K562 (cell line): ENCODE data around the gene ERBB4. TPM values are rescaled to one million over a fixed set of nuclear protein-coding genes. Genes with fewer than 3 reads are reported as not detected.

ENCODE experiments used
- ATAC-seq: fragments of 200-7000 bp; cut with Tn5 transposase; 3 replicates; pipeline ENCODE4 v1.9.1; 2020; ENCODE audit warnings: moderate library complexity
- BruUV-seq: library from RNA; stranded (reverse); fragments of 400-500 nt; replicated peaks from 2 replicates; lab custom pipeline; 2021; lab: Mats Ljungman, UMichigan
- CTCF ChIA-PET: fragments of 300-600 bp; formaldehyde crosslinking; extraction: SDS; loops from one replicate; lab custom pipeline; 2021; ENCODE audit warnings: low intra/inter-chr PET ratio; lab: Yijun Ruan, JAX
- POLR2A ChIA-PET: fragments of 300-600, 350-650 bp; sonication (Branson Sonifier 250); formaldehyde crosslinking; extraction: SDS; loops from one replicate; lab custom pipeline; 2021; ENCODE audit warnings: antibody characterized with exemption, inconsistent platforms; lab: Yijun Ruan, JAX
- DNase-seq, 4 experiments: peaks; one replicate each; pipeline versions ENCODE4 v3.0.0 to v3.0.0-alpha.2; 2011 to 2018; ENCODE audit warnings: low spot score in 3 of 4, mixed read lengths in 3 of 4; ENCODE audit errors: extremely low read depth in 1 of 4
- FAIRE-seq: peaks from 2 replicates; lab custom pipeline; 2011; peaks lifted over from hg19 to GRCh38; lab: Jason Lieb, UNC
- H2AFZ ChIP-seq: 2 replicates; pipeline ENCODE4 v1.6.0; 2011; ENCODE audit warnings: low read depth, low read length, control low read depth, inconsistent platforms
- H3K27ac ChIP-seq: fragments of 200-600 bp; 3 replicates; pipeline ENCODE4 v1.8.0; 2011; ENCODE audit warnings: low read depth, mild to moderate bottlenecking, control low read depth, inconsistent platforms, low read length, moderate library complexity, mixed read lengths; ENCODE audit errors: extremely low read depth
- H3K27me3 ChIP-seq, 2 experiments: fragments of 300-600 bp in 1 of 2; 2 replicates in 1 of 2; 3 replicates in 1 of 2; pipeline versions ENCODE4 v1.6.0 to v1.8.0; 2011; ENCODE audit warnings: inconsistent platforms in 2 of 2, low read length in 2 of 2, mild to moderate bottlenecking in 1 of 2, mixed read lengths in 1 of 2, moderate library complexity in 1 of 2; ENCODE audit not compliant: control insufficient read depth in 2 of 2, insufficient read depth in 2 of 2
- H3K36me3 ChIP-seq: fragments of 300-600 bp; 3 replicates; pipeline ENCODE4 v1.8.0; 2011; ENCODE audit warnings: mild to moderate bottlenecking, low read length, inconsistent platforms; ENCODE audit not compliant: control insufficient read depth, insufficient read depth
- H3K4me1 ChIP-seq, 2 experiments: fragments of 200-600 bp in 1 of 2; replicated peaks in 1 of 2; 2 replicates in 1 of 2; 3 replicates in 1 of 2; pipeline versions ENCODE4 v1.5.1 to v1.8.0; 2011; ENCODE audit warnings: inconsistent platforms in 2 of 2, low read length in 2 of 2, mild to moderate bottlenecking in 1 of 2, mixed read lengths in 1 of 2, moderate library complexity in 1 of 2; ENCODE audit not compliant: control insufficient read depth in 2 of 2, insufficient read depth in 2 of 2
- H3K4me2 ChIP-seq: 2 replicates; pipeline ENCODE4 v1.6.1; 2011; ENCODE audit warnings: low read length, control low read depth, inconsistent platforms, mixed read lengths; ENCODE audit not compliant: insufficient read depth
- H3K4me3 ChIP-seq: fragments of 200-600 bp; sonication (generic), shearing (Covaris generic); 2 replicates; pipeline ENCODE4 v1.5.1; 2016; ENCODE audit warnings: control low read depth, inconsistent platforms
- H3K79me2 ChIP-seq: fragments of 200-600 bp; 3 replicates; pipeline ENCODE4 v1.8.0; 2011; ENCODE audit warnings: low read length, inconsistent platforms; ENCODE audit not compliant: control insufficient read depth, insufficient read depth
- H3K9ac ChIP-seq, 2 experiments: 2 replicates each; pipeline versions ENCODE4 v1.6.0 to v1.6.1; 2011; ENCODE audit warnings: low read depth in 2 of 2, low read length in 2 of 2, control low read depth in 1 of 2, inconsistent platforms in 1 of 2, mild to moderate bottlenecking in 1 of 2, mixed read lengths in 1 of 2; ENCODE audit not compliant: insufficient read depth in 1 of 2
- H3K9me1 ChIP-seq: one replicate; pipeline ENCODE4 v1.6.0; 2011; ENCODE audit warnings: inconsistent platforms, mild to moderate bottlenecking, low read length, moderate library complexity; ENCODE audit not compliant: control insufficient read depth, insufficient read depth
- H3K9me3 ChIP-seq: replicated peaks from 2 replicates; pipeline ENCODE4 v1.5.1; 2011; ENCODE audit warnings: low read depth, low read length, inconsistent platforms; ENCODE audit not compliant: control insufficient read depth, insufficient read depth
- H4K20me1 ChIP-seq: replicated peaks from 2 replicates; pipeline ENCODE4 v1.6.1; 2011; ENCODE audit warnings: low read length, inconsistent platforms, mixed read lengths; ENCODE audit not compliant: control insufficient read depth, insufficient read depth
- CEBPB ChIP-seq: fragments of 450-650 bp; IDR thresholded peaks from 2 replicates; pipeline ENCODE4 v1.6.1; 2016; ENCODE audit warnings: missing genetic modification characterization, missing compliant biosample characterization
- LEF1 ChIP-seq: fragments of 450-650 bp; IDR thresholded peaks from 2 replicates; pipeline ENCODE4 v1.6.1; 2016; ENCODE audit warnings: mild to moderate bottlenecking
- MAFF ChIP-seq: IDR thresholded peaks from 2 replicates; pipeline ENCODE4 v1.6.1; 2012; ENCODE audit warnings: low read length, improper control_type of control experiment
- SIRT6 ChIP-seq: IDR thresholded peaks from one replicate; pipeline ENCODE4 v1.6.1; 2012; ENCODE audit warnings: low read depth, mild to moderate bottlenecking, control low read depth, inconsistent platforms, low read length, moderate library complexity
- TARDBP ChIP-seq: fragments of 450-650 bp; IDR thresholded peaks from 2 replicates; pipeline ENCODE4 v1.6.1; 2016
- TFAM ChIP-seq: fragments of 250-450 bp; sonication (Bioruptor Pico); conservative IDR thresholded peaks from 2 replicates; pipeline ENCODE4 v1.5.0; 2021; ENCODE audit warnings: mild to moderate bottlenecking, moderate library complexity
- TOE1 ChIP-seq, 2 experiments: fragments of 450-650 bp in 1 of 2; sonication (generic) in 1 of 2; formaldehyde crosslinking in 1 of 2; IDR thresholded peaks; 2 replicates each; pipeline versions ENCODE4 v1.7.1 to v1.8.0; 2016 to 2022; ENCODE audit warnings: borderline replicate concordance in 2 of 2, mild to moderate bottlenecking in 2 of 2, antibody characterized with exemption in 1 of 2, inconsistent platforms in 1 of 2, low read depth in 1 of 2, missing genetic modification reagents in 1 of 2, moderate library complexity in 1 of 2
- WGBS: fragments of 100-300 bp; shearing (Covaris generic); methylation state at CpG from one replicate; pipeline ENCODE4 v1.1.6; 2016; ENCODE audit warnings: low coverage, mixed read lengths; ENCODE audit not compliant: insufficient coverage; ENCODE audit errors: missing lambda C conversion rate; 5-methylcytosine and 5-hydroxymethylcytosine counted together
- in situ Hi-C: fragments of 300-500 bp; cut with MboI; formaldehyde crosslinking; loops from 4 replicates; pipeline ENCODE4 v1.15.0; 2018; ENCODE audit warnings: inconsistent platforms, mixed read lengths
- intact Hi-C: fragments of 100-400 bp; cut with micrococcal nuclease; formaldehyde crosslinking; loops from 2 replicates; pipeline ENCODE4 v1.14.2; 2022
- polyA plus RNA-seq, 8 experiments: library from polyadenylated mRNA; depleted of rRNA in 4 of 8; stranded (reverse) in 5 of 8; unstranded in 3 of 8; fragments of >200 nt; fragmentation: Nextera tagmentation in 2 of 8; fragmentation: Illumina TruSeq in 1 of 8; extraction: Ambion mirVana in 2 of 8; extraction: Trizol in 1 of 8; gene quantifications; 2 replicates each; pipeline versions ENCODE4 v1.2.1 to v1.2.3, GENCODE V29; 2011 to 2014; ENCODE audit warnings: inconsistent platforms in 1 of 8, missing spikeins in 1 of 8
- total RNA-seq, 7 experiments: library from RNA; depleted of rRNA in 6 of 7; stranded (reverse); fragments of >200 nt in 6 of 7; fragmentation: Illumina TruSeq in 2 of 7; extraction: Trizol in 2 of 7; gene quantifications; 2 replicates each; pipeline versions ENCODE4 v1.2.1 to v1.2.3, GENCODE V29; 2011 to 2021; ENCODE audit warnings: low replicate concordance in 1 of 7
- TF ChIP-seq, protein P1 (sequence below): fragments of 450-650 bp; IDR thresholded peaks from 2 replicates; pipeline ENCODE4 v1.6.1; 2018; ENCODE audit not compliant: partially characterized antibody

The ERBB4 gene
- total and polyA plus RNA-seq, 9 of the 15 experiments (the other 6 are each of a cell fraction or from before 2014, with no cell fraction given): not detected

GRCh38 chr2:211453311-211453887 lies 1085.2 kb downstream of the ERBB4 start:
- no peak for FAIRE-seq
- Histone ChIP-seq H3K27ac (no peak overlapping the region), H4K20me1 (no peaks in the 10 kb centered on the region), H3K4me3 (no peak overlapping the region), H3K4me2 (no peak overlapping the region), H3K79me2 (no peaks in the 10 kb centered on the region), H3K9me1 (no peaks in the 10 kb centered on the region), H3K27me3 (no peaks in the 10 kb centered on the region), H3K9ac (no peak overlapping the region), H3K4me1 (no peaks in the 10 kb centered on the region), H3K36me3 (no peaks in the 10 kb centered on the region), H3K9me3 (no peaks in the 10 kb centered on the region), H2AFZ (no peak overlapping the region)
- DNase-seq: no peak
- BruUV-seq: no TSS peak
- TF ChIP-seq SIRT6 (no peak), TARDBP (no peak), TFAM (no peak), LEF1 (no peak), TOE1 (IDR thresholded peaks at IDR 0.05; ENCODE audit: borderline replicate concordance) (no peak), TOE1 (CRISPR knock-in tag; IDR thresholded peaks at IDR 0.05; ENCODE audit: borderline replicate concordance, low read depth) (no peak), MAFF (no peak), CEBPB (no peak)
- TF ChIP-seq, protein P1, sequence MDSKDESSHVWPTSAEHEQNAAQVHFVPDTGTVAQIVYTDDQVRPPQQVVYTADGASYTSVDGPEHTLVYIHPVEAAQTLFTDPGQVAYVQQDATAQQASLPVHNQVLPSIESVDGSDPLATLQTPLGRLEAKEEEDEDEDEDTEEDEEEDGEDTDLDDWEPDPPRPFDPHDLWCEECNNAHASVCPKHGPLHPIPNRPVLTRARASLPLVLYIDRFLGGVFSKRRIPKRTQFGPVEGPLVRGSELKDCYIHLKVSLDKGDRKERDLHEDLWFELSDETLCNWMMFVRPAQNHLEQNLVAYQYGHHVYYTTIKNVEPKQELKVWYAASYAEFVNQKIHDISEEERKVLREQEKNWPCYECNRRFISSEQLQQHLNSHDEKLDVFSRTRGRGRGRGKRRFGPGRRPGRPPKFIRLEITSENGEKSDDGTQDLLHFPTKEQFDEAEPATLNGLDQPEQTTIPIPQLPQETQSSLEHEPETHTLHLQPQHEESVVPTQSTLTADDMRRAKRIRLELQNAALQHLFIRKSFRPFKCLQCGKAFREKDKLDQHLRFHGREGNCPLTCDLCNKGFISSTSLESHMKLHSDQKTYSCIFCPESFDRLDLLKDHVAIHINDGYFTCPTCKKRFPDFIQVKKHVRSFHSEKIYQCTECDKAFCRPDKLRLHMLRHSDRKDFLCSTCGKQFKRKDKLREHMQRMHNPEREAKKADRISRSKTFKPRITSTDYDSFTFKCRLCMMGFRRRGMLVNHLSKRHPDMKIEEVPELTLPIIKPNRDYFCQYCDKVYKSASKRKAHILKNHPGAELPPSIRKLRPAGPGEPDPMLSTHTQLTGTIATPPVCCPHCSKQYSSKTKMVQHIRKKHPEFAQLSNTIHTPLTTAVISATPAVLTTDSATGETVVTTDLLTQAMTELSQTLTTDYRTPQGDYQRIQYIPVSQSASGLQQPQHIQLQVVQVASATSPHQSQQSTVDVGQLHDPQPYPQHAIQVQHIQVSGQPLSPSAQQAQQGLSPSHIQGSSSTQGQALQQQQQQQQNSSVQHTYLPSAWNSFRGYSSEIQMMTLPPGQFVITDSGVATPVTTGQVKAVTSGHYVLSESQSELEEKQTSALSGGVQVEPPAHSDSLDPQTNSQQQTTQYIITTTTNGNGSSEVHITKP: no peak
- 2% methylated on average over 6 of the region's 6 CpGs for WGBS
- ChIA-PET POLR2A (no interaction called here), CTCF (no interaction called here)
- intact Hi-C loops: no loop called here
- ATAC-seq: no peak
- in situ Hi-C loops: no loop called here
